Osteocyte (in vitro differentiated cells): Measurements from ENCODE around the gene PODN. TPM values are rescaled to one million over a fixed set of nuclear protein-coding genes. Genes with fewer than 3 reads are reported as not detected.

Source experiments
- DNase-seq: peaks from one replicate; pipeline ENCODE4 v3.0.0; 2021; ENCODE audit warnings: mixed read lengths; ENCODE audit not compliant: unreplicated experiment; ENCODE audit errors: extremely low spot score
- H3K27ac Mint-ChIP-seq: one replicate; pipeline ENCODE4 v1.8.0; 2021; ENCODE audit warnings: mild to moderate bottlenecking, mixed read lengths; ENCODE audit not compliant: unreplicated experiment
- H3K27me3 Mint-ChIP-seq: one replicate; pipeline ENCODE4 v1.8.0; 2021; ENCODE audit warnings: mixed read lengths; ENCODE audit not compliant: unreplicated experiment
- H3K36me3 Mint-ChIP-seq: one replicate; pipeline ENCODE4 v1.8.0; 2021; ENCODE audit warnings: mixed read lengths; ENCODE audit not compliant: unreplicated experiment
- H3K4me1 Mint-ChIP-seq: one replicate; pipeline ENCODE4 v1.8.0; 2021; ENCODE audit warnings: mixed read lengths; ENCODE audit not compliant: unreplicated experiment
- H3K4me3 Mint-ChIP-seq: one replicate; pipeline ENCODE4 v1.8.0; 2021; ENCODE audit warnings: mild to moderate bottlenecking, moderate library complexity, mixed read lengths; ENCODE audit not compliant: unreplicated experiment
- H3K9me3 Mint-ChIP-seq: one replicate; pipeline ENCODE4 v1.8.0; 2021; ENCODE audit warnings: mixed read lengths; ENCODE audit not compliant: unreplicated experiment
- total RNA-seq: library from RNA; stranded (reverse); gene quantifications from 2 replicates; pipeline ENCODE4 v1.2.1, GENCODE V29; 2021
- TF ChIP-seq, protein P1 (sequence below): fragments of 200-600 bp; sonication (generic); IDR thresholded peaks from 2 replicates; pipeline ENCODE4 v1.5.0; 2021; ENCODE audit warnings: antibody characterized with exemption, mild to moderate bottlenecking, moderate library complexity

Gene PODN
- total RNA-seq, 1 donor from 2014 or later = 6.6 TPM

DNA sequence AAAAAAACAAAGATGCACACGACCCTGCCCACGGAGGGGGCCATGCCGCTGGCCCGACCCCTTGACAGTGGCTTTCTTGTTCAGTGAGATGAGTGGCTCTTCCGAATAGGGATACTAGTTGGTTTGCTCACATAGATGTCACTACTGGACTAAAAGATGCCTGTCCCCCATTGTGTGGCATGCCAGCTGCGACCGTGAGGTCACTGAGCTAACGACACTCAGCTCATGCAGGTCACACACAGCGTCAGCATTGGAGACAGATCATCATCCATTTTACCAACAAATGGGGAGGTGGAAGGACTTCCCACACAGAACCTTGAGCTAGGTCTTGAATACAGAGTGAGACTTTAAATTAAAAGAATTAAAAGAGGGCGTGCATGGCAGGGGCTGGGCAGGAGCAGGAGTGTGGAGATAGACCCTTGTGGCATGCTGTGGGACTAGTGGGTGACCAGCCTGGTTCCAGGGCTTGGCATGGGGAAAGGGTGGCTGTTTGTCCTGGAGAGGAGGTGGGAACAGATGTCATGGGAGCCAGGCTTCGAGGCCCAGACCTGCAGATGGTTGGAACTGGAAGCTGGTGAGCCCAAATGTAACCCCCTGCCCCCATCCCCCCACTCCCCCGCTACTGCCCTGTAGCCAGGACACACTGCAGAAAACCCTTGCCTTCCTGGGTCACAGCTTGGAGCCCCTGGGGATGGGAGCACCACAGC, 68.0 kb downstream of the PODN start:
- Mint-ChIP-seq H3K9me3 (no peaks in the 10 kb centered on the region), H3K27me3 (no peaks in the 10 kb centered on the region), H3K36me3 (no peaks in the 10 kb centered on the region), H3K4me3 (no peak overlapping the region), H3K27ac (no peak overlapping the region), H3K4me1 (peaks cover 21% of the 10 kb centered on the region)
- no peak for DNase-seq
- TF ChIP-seq, protein P1, sequence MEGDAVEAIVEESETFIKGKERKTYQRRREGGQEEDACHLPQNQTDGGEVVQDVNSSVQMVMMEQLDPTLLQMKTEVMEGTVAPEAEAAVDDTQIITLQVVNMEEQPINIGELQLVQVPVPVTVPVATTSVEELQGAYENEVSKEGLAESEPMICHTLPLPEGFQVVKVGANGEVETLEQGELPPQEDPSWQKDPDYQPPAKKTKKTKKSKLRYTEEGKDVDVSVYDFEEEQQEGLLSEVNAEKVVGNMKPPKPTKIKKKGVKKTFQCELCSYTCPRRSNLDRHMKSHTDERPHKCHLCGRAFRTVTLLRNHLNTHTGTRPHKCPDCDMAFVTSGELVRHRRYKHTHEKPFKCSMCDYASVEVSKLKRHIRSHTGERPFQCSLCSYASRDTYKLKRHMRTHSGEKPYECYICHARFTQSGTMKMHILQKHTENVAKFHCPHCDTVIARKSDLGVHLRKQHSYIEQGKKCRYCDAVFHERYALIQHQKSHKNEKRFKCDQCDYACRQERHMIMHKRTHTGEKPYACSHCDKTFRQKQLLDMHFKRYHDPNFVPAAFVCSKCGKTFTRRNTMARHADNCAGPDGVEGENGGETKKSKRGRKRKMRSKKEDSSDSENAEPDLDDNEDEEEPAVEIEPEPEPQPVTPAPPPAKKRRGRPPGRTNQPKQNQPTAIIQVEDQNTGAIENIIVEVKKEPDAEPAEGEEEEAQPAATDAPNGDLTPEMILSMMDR = no peak

DNA sequence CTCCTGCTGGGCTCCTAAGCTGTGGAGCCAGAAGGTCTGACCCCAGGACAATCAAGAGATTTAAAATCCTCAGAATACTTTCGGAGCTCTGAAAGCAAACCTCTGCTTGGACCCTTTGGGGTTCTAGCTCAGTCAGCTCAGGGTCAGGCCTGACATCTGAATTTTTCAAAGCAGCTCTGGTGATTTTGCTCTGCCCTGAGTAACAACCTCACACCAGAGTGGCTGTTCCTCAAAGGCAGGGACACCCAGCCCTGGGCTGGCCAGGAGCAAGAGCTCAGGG, 68.5 kb downstream of the PODN start:
- no peak for DNase-seq
- no peaks in the 10 kb centered on the region for H3K9me3 Mint-ChIP-seq
- H3K4me3 Mint-ChIP-seq = no peak overlapping the region
- TF ChIP-seq, protein P1 = no peak
- no peaks in the 10 kb centered on the region for H3K27me3 Mint-ChIP-seq
- H3K4me1 Mint-ChIP-seq = peaks cover 22% of the 10 kb centered on the region
- no peaks in the 10 kb centered on the region for H3K36me3 Mint-ChIP-seq
- no peak overlapping the region for H3K27ac Mint-ChIP-seq

DNA sequence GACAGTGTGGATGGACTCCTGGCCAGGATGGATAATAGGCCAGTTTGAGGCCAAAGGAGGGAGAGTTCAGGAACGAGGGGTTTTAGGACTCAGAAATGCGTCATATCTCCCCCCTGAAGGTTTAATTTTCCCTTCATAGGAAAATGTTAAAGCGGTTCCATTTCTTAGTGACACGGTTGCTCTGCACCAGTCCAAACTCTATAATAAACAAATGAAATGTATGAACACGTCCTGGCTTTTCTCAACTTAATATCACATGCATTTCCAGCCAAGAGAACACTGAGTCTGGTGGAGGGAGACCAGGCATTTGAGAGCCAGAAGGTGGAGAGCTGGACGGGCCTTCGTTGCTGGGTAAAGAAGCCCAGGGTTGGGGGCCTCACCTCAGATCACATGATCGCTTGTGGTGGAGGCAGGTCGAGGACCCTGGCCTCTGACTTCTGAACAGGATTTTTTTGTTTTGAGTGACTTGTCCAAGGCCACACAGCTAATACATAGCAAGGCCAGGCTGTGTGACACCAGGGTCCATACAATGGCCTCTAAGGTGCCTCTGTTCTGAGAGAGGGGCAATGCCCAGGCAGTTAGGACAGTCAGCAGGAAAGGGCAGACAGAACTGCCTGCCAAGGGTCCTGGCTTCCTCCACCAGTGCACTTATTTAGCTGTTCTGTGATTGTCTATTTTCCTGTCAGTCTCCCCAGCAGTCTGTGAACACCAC, 69.0 kb downstream of the PODN start:
- no peaks in the 10 kb centered on the region for H3K9me3 Mint-ChIP-seq
- H3K27ac Mint-ChIP-seq = no peak overlapping the region

DNA sequence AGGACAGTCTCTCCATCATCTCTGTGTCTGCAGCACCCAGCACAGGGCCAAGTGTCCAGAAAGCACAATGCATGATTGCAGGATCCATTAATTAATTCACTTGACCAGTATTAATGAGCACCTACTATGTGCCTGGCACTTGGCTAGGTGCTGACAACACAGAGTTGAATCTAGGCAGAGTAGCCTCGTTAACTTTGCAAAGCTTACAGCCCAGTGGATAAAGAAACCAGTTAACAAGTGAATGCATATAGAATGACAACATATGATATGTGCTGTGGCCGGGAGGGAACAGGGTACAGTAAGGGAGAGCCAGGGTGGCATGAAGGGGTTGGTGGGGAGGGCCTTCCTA, 69.6 kb downstream of the PODN start:
- TF ChIP-seq, protein P1 = no peak
- Mint-ChIP-seq H3K9me3 (no peaks in the 10 kb centered on the region), H3K4me1 (peaks cover 21% of the 10 kb centered on the region)

More for the DNA sequence above, 69.0 kb downstream of the PODN start:
- no peaks in the 10 kb centered on the region for H3K36me3 Mint-ChIP-seq
- no peaks in the 10 kb centered on the region for H3K27me3 Mint-ChIP-seq
- DNase-seq = no peak
- TF ChIP-seq, protein P1 = no peak
- H3K4me3 Mint-ChIP-seq = no peak overlapping the region
- H3K4me1 Mint-ChIP-seq = peaks cover 21% of the 10 kb centered on the region

DNA sequence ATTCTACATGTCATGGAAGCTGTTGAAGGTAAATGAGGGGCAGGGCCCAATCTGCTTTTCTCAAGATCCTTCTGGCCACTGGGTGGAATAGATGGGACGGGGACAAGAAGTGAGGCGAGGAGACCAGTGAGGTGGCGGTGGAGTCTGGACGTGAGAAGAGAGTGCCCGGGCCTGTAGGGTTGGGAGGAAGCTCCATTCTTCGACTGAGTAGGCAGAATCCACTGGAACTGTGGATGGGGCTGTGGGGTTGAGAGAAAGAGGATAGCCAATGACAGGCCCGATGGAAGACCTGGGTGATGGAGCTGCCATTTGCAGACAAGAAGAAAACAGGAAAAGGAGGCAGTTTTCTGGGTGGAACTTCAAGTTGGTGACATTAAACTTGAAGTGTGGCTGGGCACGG, 70.2 kb downstream of the PODN start:
- H3K27ac Mint-ChIP-seq = no peak overlapping the region

More for the DNA sequence above, 69.6 kb downstream of the PODN start:
- H3K27me3 Mint-ChIP-seq = no peaks in the 10 kb centered on the region
- DNase-seq = no peak
- no peak overlapping the region for H3K4me3 Mint-ChIP-seq
- no peaks in the 10 kb centered on the region for H3K36me3 Mint-ChIP-seq
- H3K27ac Mint-ChIP-seq = no peak overlapping the region

More for the DNA sequence above, 70.2 kb downstream of the PODN start:
- Mint-ChIP-seq H3K36me3 (no peaks in the 10 kb centered on the region), H3K9me3 (no peaks in the 10 kb centered on the region), H3K4me1 (peaks cover 21% of the 10 kb centered on the region), H3K4me3 (no peak overlapping the region), H3K27me3 (no peaks in the 10 kb centered on the region)
- TF ChIP-seq, protein P1 = no peak
- DNase-seq = no peak
